Psoas muscle (tissue), 8 donors: ENCODE measurements around the gene TMEM217. TPM values are rescaled to one million over a fixed set of nuclear protein-coding genes. Genes with fewer than 3 reads are reported as not detected.

Experiments
- ATAC-seq, 4 donors: fragments of 200-7000 bp; cut with Tn5 transposase; one replicate each; pipeline ENCODE4 v1.9.1; 2020; ENCODE audit warnings: moderate library complexity in 3 of 4, mild to moderate bottlenecking in 2 of 4
- DNase-seq, 2 donors: peaks; one replicate each; pipeline ENCODE4 v3.0.0-alpha.2; 2020
- H3K27ac ChIP-seq: fragments of 200-600 bp; one replicate; pipeline ENCODE4 v1.8.0; 2022
- H3K27me3 ChIP-seq, 3 donors: fragments of 200-600 bp in 1 of 3; one replicate each; pipeline versions ENCODE4 v1.6.1 to v1.8.0; 2013 to 2022; ENCODE audit warnings: low read length in 2 of 3, mild to moderate bottlenecking in 2 of 3, moderate library complexity in 1 of 3; ENCODE audit not compliant: insufficient read depth in 3 of 3
- H3K36me3 ChIP-seq, 2 donors: fragments of 200-600 bp in 1 of 2; one replicate each; pipeline versions ENCODE4 v1.6.1 to v1.8.0; 2013 to 2022; ENCODE audit warnings: low read depth in 1 of 2, mild to moderate bottlenecking in 1 of 2, moderate library complexity in 1 of 2; ENCODE audit not compliant: insufficient read depth in 1 of 2
- H3K4me1 ChIP-seq: fragments of 200-600 bp; one replicate; pipeline ENCODE4 v1.8.0; 2022
- H3K4me3 ChIP-seq: fragments of 200-600 bp; one replicate; pipeline ENCODE4 v1.8.0; 2022; ENCODE audit warnings: mild to moderate bottlenecking
- H3K9me3 ChIP-seq: fragments of 200-600 bp; one replicate; pipeline ENCODE4 v1.8.0; 2022
- CTCF ChIP-seq: fragments of 200-600 bp; IDR thresholded peaks from one replicate; pipeline ENCODE4 v1.8.0; 2022; ENCODE audit warnings: antibody characterized with exemption
- WGBS, 3 donors: extraction: QIAGEN DNeasy Blood & Tissue Kit; methylation state at CpG; one replicate each; pipeline versions ENCODE4 v1.1.6 to v1.1.7; 2013; 5-methylcytosine and 5-hydroxymethylcytosine counted together
- intact Hi-C, 2 donors: fragments of 100-400 bp; cut with DNase I; formaldehyde crosslinking; loops; one replicate each; pipeline versions ENCODE4 v1.11.0 to v1.14.2; 2022
- polyA plus RNA-seq, 3 donors: library from polyadenylated mRNA; stranded (reverse); fragments of 200-250 nt; gene quantifications; one replicate each; pipeline ENCODE4 v1.2.3, GENCODE V29; 2013
- total RNA-seq, 4 donors: library from RNA; stranded (reverse); fragmentation: NEBNext Ultra II Directional in 2 of 4; extraction: Animal tissue kit (Norgen Biotek cat#: 25700) in 2 of 4; gene quantifications; one replicate each; pipeline versions ENCODE4 v1.2.1 to v1.2.4, GENCODE V29; 2021 to 2023
- donor health status: healthy with polysubstance abuse.
- donor health status: DM: no; HTN: no; CAD: no; lungs with moderate emphysema.
- donor health status: Bipolar disorder and iron deficiency.
- donor health status: healthy.
- donor health status: DM: yes; HTN: yes; CAD: no.
- donor health status: DM: no; HTN: no; CAD: no.
- donor health status: DM: no; HTN: no; CAD: no.
- donor health status: DM: yes; HTN: yes; CAD: no.

TMEM217 gene
- total and polyA plus RNA-seq, 7 donors: 0.05 to 4.3 (median 0.31) TPM; not detected in 1

GRCh38 chr6:37232430-37233017 is 25.4 kb downstream of the TMEM217 start:
- no peak for TF ChIP-seq CTCF
- Histone ChIP-seq H3K9me3 (no peaks in the 10 kb centered on the region), H3K36me3 (no peaks in the 10 kb centered on the region), H3K27ac (no peak overlapping the region), H3K27me3 (no peaks in the 10 kb centered on the region), H3K4me3 (no peak overlapping the region), H3K4me1 (no peaks in the 10 kb centered on the region)
- intact Hi-C loops: no loop called here
- 87 to 91% (median 91%) methylated on average over 5 of the region's 5 CpGs for WGBS, 3 donors
- DNase-seq (no peak), ATAC-seq (no peak)

- 90 to 94% (median 91%) methylated on average over 6 of the region's 6 CpGs for WGBS, 3 donors
- ATAC-seq: no peak
- H3K9me3 ChIP-seq: no peaks in the 10 kb centered on the region
- no peaks in the 10 kb centered on the region for H3K27me3 ChIP-seq
- no peaks in the 10 kb centered on the region for H3K4me1 ChIP-seq
- DNase-seq: no peak
- H3K36me3 ChIP-seq: no peaks in the 10 kb centered on the region
- H3K4me3 ChIP-seq: no peak overlapping the region
- H3K27ac ChIP-seq: no peak overlapping the region
- intact Hi-C loops: no loop called here
- no peak for TF ChIP-seq CTCF
These were observed 27.8 kb downstream of the TMEM217 start for GRCh38 chr6:37230104-37230503.

GRCh38 chr6:37225350-37226169 is 32.4 kb downstream of the TMEM217 start:
- H3K36me3 ChIP-seq: no peaks in the 10 kb centered on the region
- DNase-seq (no peak), ATAC-seq (no peak)
- H3K9me3 ChIP-seq: no peaks in the 10 kb centered on the region
- no peak overlapping the region for H3K4me3 ChIP-seq
- intact Hi-C loops: no loop called here
- WGBS, 3 donors: 78 to 84% (median 80%) methylated on average over 5 of the region's 5 CpGs
- no peaks in the 10 kb centered on the region for H3K27me3 ChIP-seq
- peaks cover 8% of the 10 kb centered on the region for H3K4me1 ChIP-seq
- no peak overlapping the region for H3K27ac ChIP-seq
- TF ChIP-seq CTCF: no peak

GRCh38 chr6:37222992-37223391 is 35.0 kb downstream of the TMEM217 start:
- no peaks in the 10 kb centered on the region for H3K27me3 ChIP-seq
- H3K4me1 ChIP-seq: peaks cover 8% of the 10 kb centered on the region
- ATAC-seq (no peak), DNase-seq (no peak)
- H3K4me3 ChIP-seq: peak overlapping the region; percentile 74
- H3K27ac ChIP-seq: peak overlapping the region; percentile 15
- intact Hi-C loops: loop anchor here in 1 of 2 donors (5.0 kb wide), 1 partner anchor 209 kb away; the partner anchor contains the start of gene CMTR1
- no peaks in the 10 kb centered on the region for H3K36me3 ChIP-seq
- no peak for TF ChIP-seq CTCF
- no peaks in the 10 kb centered on the region for H3K9me3 ChIP-seq
